Fibroblast of skin of left biceps (primary cell): ENCODE measurements around the gene MAGI3.
A peak's percentile ranks its signal among the peaks of the same experiment; 100 is the strongest.
"Not testable (repeated sequence)": the region's sequence is repeated elsewhere in the genome, so short reads cannot be mapped to it uniquely, and the experiment has no call there.

Experiments used
- DNase-seq, 2 experiments: peaks; one replicate each; pipeline ENCODE4 v3.0.0-alpha.2; 2013; ENCODE audit warnings: low read depth in 2 of 2

The MAGI3 gene

GRCh38 chr1:113515498-113515897, 125.2 kb downstream of the MAGI3 start:
- no peak for DNase-seq

GRCh38 chr1:113517346-113517745, 127.0 kb downstream of the MAGI3 start:
- DNase-seq = no peak

GRCh38 chr1:113517983-113518382, 127.7 kb downstream of the MAGI3 start:
- DNase-seq = no peak

GRCh38 chr1:113519556-113519955, 129.2 kb downstream of the MAGI3 start:
- no peak for DNase-seq

GRCh38 chr1:113530021-113530420, 139.7 kb downstream of the MAGI3 start:
- DNase-seq = no peak

- DNase-seq = peak in 1 of 2 experiments; percentile 33
Measured at GRCh38 chr1:113531321-113531720, 141.0 kb downstream of the MAGI3 start.

GRCh38 chr1:113533061-113533460, 142.7 kb downstream of the MAGI3 start:
- DNase-seq = no peak

- peak; percentile 45 to 54 for DNase-seq
Measured at GRCh38 chr1:113534130-113534817, 144.0 kb downstream of the MAGI3 start.

- DNase-seq = peak in 1 of 2 experiments; percentile 20
Measured at GRCh38 chr1:113534875-113535274, 144.6 kb downstream of the MAGI3 start.

- DNase-seq = peak in 1 of 2 experiments; percentile 12
Measured at GRCh38 chr1:113536182-113536780, 146.0 kb downstream of the MAGI3 start.

- DNase-seq = no peak
Measured at GRCh38 chr1:113538225-113538624, 147.9 kb downstream of the MAGI3 start.

- DNase-seq = no peak
Measured at GRCh38 chr1:113540335-113540734, 150.0 kb downstream of the MAGI3 start.

GRCh38 chr1:113541106-113541505, 150.8 kb downstream of the MAGI3 start:
- DNase-seq = no peak

GRCh38 chr1:113542221-113542701, 151.9 kb downstream of the MAGI3 start:
- DNase-seq = peak; percentile 59 to 60

GRCh38 chr1:113543110-113543509, 152.8 kb downstream of the MAGI3 start:
- no peak for DNase-seq

GRCh38 chr1:113545210-113545609, 154.9 kb downstream of the MAGI3 start:
- no peak for DNase-seq

GRCh38 chr1:113545626-113546025, 155.3 kb downstream of the MAGI3 start:
- peak; percentile 62 to 67 for DNase-seq

- DNase-seq = no peak
Measured at GRCh38 chr1:113551728-113552127, 161.4 kb downstream of the MAGI3 start.

- no peak for DNase-seq
Measured at GRCh38 chr1:113552244-113552643, 161.9 kb downstream of the MAGI3 start.

GRCh38 chr1:113557187-113557586, 166.9 kb downstream of the MAGI3 start:
- DNase-seq = no peak

GRCh38 chr1:113565621-113566020, 175.3 kb downstream of the MAGI3 start:
- no peak for DNase-seq

- no peak for DNase-seq
Measured at GRCh38 chr1:113567427-113567826, 177.1 kb downstream of the MAGI3 start.

- not testable (repeated sequence) for DNase-seq
Measured at GRCh38 chr1:113575744-113576260, 185.5 kb downstream of the MAGI3 start.
